PC-3 (cell line): ENCODE results near the gene DLGAP4. TPM values are rescaled to one million over a fixed set of nuclear protein-coding genes. Genes with fewer than 3 reads are reported as not detected.

Experiments
- ATAC-seq: fragments of 200-7000 bp; cut with Tn5 transposase; 2 replicates; pipeline ENCODE4 v1.9.1; 2020; ENCODE audit warnings: mild to moderate bottlenecking, moderate library complexity
- BruUV-seq: library from RNA; stranded (reverse); fragments of 400-500 nt; replicated peaks from 2 replicates; lab custom pipeline; 2021; lab: Mats Ljungman, UMichigan
- CTCF ChIA-PET: fragments of 300-600 bp; sonication (Branson Sonifier 250); formaldehyde crosslinking; loops from one replicate; lab custom pipeline; 2022; ENCODE audit warnings: antibody characterized with exemption; lab: Charles Lee
- POLR2A ChIA-PET: fragments of 300-600 bp; sonication (Branson Sonifier 250); formaldehyde crosslinking; loops from one replicate; lab custom pipeline; 2022; ENCODE audit warnings: antibody characterized with exemption; ENCODE audit not compliant: unreplicated experiment; lab: Charles Lee
- DNase-seq: peaks from one replicate; pipeline ENCODE4 v3.0.0-alpha.2; 2015
- H2AFZ ChIP-seq: fragments of 300-600 bp; sonication (generic); 2 replicates; pipeline ENCODE4 v1.6.0; 2016; ENCODE audit warnings: antibody characterized with exemption, low read length
- H3F3A ChIP-seq: fragments of 300-600 bp; sonication (generic); one replicate; pipeline ENCODE4 v1.6.0; 2017; ENCODE audit warnings: antibody characterized with exemption, low read length, control low read depth, mild to moderate bottlenecking; ENCODE audit not compliant: unreplicated experiment
- H3K27ac ChIP-seq: fragments of 300-600 bp; sonication (generic); 2 replicates; pipeline ENCODE4 v1.5.1; 2016; ENCODE audit warnings: mild to moderate bottlenecking, low read length
- H3K27me3 ChIP-seq: fragments of 300-600 bp; sonication (generic); 2 replicates; pipeline ENCODE4 v1.6.1; 2016; ENCODE audit warnings: low read length, mixed read lengths
- H3K36me3 ChIP-seq: fragments of 300-600 bp; sonication (generic); 2 replicates; pipeline ENCODE4 v1.6.1; 2016; ENCODE audit warnings: low read depth, mixed run types, low read length, mixed read lengths
- H3K4me1 ChIP-seq: fragments of 300-600 bp; sonication (generic); 2 replicates; pipeline ENCODE4 v1.5.1; 2016; ENCODE audit warnings: low read length; ENCODE audit not compliant: insufficient read depth
- H3K4me2 ChIP-seq: fragments of 300-600 bp; sonication (generic); 2 replicates; pipeline ENCODE4 v1.6.0; 2016; ENCODE audit warnings: low read length
- H3K4me3 ChIP-seq: fragments of 300-600 bp; sonication (generic); 2 replicates; pipeline ENCODE4 v1.5.1; 2016; ENCODE audit warnings: mild to moderate bottlenecking, low read length, mixed read lengths
- H3K79me2 ChIP-seq: fragments of 300-600 bp; sonication (generic); 2 replicates; pipeline ENCODE4 v1.6.1; 2017; ENCODE audit warnings: low read length, mixed read lengths
- H3K9ac ChIP-seq: fragments of 300-600 bp; sonication (generic); 2 replicates; pipeline ENCODE4 v1.6.0; 2016; ENCODE audit warnings: mild to moderate bottlenecking, low read length
- H3K9me2 ChIP-seq: fragments of 300-600 bp; sonication (generic); replicated peaks from 2 replicates; pipeline ENCODE4 v1.6.1; 2016; ENCODE audit warnings: mixed run types, low read length, mixed read lengths
- H3K9me3 ChIP-seq: fragments of 300-600 bp; sonication (generic); 2 replicates; pipeline ENCODE4 v1.6.1; 2016; ENCODE audit warnings: low read length, mixed read lengths
- H4K20me1 ChIP-seq: fragments of 300-600 bp; sonication (generic); 2 replicates; pipeline ENCODE4 v1.6.1; 2016; ENCODE audit warnings: low read length, mixed read lengths
- CTCF ChIP-seq: fragments of 300-600 bp; sonication (generic); conservative IDR thresholded peaks from 2 replicates; pipeline ENCODE4 v1.5.1; 2017; ENCODE audit warnings: antibody characterized with exemption, low read depth, mild to moderate bottlenecking, low read length
- EZH2 ChIP-seq: fragments of 300-600 bp; sonication (generic); IDR thresholded peaks from one replicate; pipeline ENCODE4 v1.6.1; 2017; ENCODE audit warnings: antibody characterized with exemption, mild to moderate bottlenecking, low read length; ENCODE audit not compliant: unreplicated experiment
- EZH2phosphoT487 ChIP-seq: fragments of 300-600 bp; sonication (generic); IDR thresholded peaks from 2 replicates; pipeline ENCODE4 v1.6.1; 2018; ENCODE audit warnings: mild to moderate bottlenecking, antibody characterized with exemption, low read length, borderline replicate concordance
- intact Hi-C: fragments of 100-400 bp; cut with micrococcal nuclease; formaldehyde crosslinking; loops from 2 replicates; pipeline ENCODE4 v1.9.0; 2023
- total RNA-seq: library from RNA; depleted of rRNA; stranded (reverse); fragments of >200 nt; gene quantifications from 2 replicates; pipeline ENCODE4 v1.2.3, GENCODE V29; 2014

DLGAP4 gene
- total RNA-seq, 1 experiment from 2014 or later = 21.0 TPM

- no peak for TF ChIP-seq CTCF
- no peak for TF ChIP-seq EZH2phosphoT487
- TF ChIP-seq EZH2 = no peak
- Histone ChIP-seq H2AFZ (no peak overlapping the region), H3K27ac (no peak overlapping the region), H3K4me3 (no peak overlapping the region), H3K79me2 (no peaks in the 10 kb centered on the region), H3K9me3 (no peaks in the 10 kb centered on the region), H3F3A (no peaks in the 10 kb centered on the region), H3K9me2 (no peaks in the 10 kb centered on the region), H4K20me1 (no peaks in the 10 kb centered on the region), H3K27me3 (no peaks in the 10 kb centered on the region), H3K4me1 (no peaks in the 10 kb centered on the region), H3K36me3 (no peaks in the 10 kb centered on the region), H3K4me2 (no peak overlapping the region), H3K9ac (no peak overlapping the region)
- no TSS peak for BruUV-seq
- peak; percentile 59 for ATAC-seq
- ChIA-PET CTCF (interaction anchor here (0.6 kb wide), 1 partner anchor 301 kb away, joined by 3 read pairs; no protein-coding TSS in a partner anchor), POLR2A (no interaction called here)
- DNase-seq = peak; percentile 17
- intact Hi-C loops = no loop called here
These were observed 148.7 kb downstream of the DLGAP4 start for GRCh38 chr20:36454698-36455427.

GRCh38 chr20:36455972-36456625 is 150.0 kb downstream of the DLGAP4 start:
- H3K9ac ChIP-seq = no peak overlapping the region
- no peak overlapping the region for H3K4me3 ChIP-seq
- intact Hi-C loops = no loop called here
- H3F3A ChIP-seq = no peaks in the 10 kb centered on the region
- no peak overlapping the region for H2AFZ ChIP-seq
- no peaks in the 10 kb centered on the region for H3K27me3 ChIP-seq
- CTCF ChIA-PET = no interaction called here
- H3K4me2 ChIP-seq = no peak overlapping the region
- no peaks in the 10 kb centered on the region for H4K20me1 ChIP-seq
- TF ChIP-seq CTCF = no peak
- TF ChIP-seq EZH2 = no peak
- no peak for TF ChIP-seq EZH2phosphoT487
- H3K36me3 ChIP-seq = no peaks in the 10 kb centered on the region
- DNase-seq = no peak
- peaks cover 6% of the 10 kb centered on the region for H3K4me1 ChIP-seq
- H3K79me2 ChIP-seq = no peaks in the 10 kb centered on the region
- no TSS peak for BruUV-seq
- POLR2A ChIA-PET = no interaction called here
- no peak for ATAC-seq
- no peak overlapping the region for H3K27ac ChIP-seq
- no peaks in the 10 kb centered on the region for H3K9me3 ChIP-seq
- H3K9me2 ChIP-seq = no peaks in the 10 kb centered on the region
